ENCODE results near the gene DTX2.

DNA sequence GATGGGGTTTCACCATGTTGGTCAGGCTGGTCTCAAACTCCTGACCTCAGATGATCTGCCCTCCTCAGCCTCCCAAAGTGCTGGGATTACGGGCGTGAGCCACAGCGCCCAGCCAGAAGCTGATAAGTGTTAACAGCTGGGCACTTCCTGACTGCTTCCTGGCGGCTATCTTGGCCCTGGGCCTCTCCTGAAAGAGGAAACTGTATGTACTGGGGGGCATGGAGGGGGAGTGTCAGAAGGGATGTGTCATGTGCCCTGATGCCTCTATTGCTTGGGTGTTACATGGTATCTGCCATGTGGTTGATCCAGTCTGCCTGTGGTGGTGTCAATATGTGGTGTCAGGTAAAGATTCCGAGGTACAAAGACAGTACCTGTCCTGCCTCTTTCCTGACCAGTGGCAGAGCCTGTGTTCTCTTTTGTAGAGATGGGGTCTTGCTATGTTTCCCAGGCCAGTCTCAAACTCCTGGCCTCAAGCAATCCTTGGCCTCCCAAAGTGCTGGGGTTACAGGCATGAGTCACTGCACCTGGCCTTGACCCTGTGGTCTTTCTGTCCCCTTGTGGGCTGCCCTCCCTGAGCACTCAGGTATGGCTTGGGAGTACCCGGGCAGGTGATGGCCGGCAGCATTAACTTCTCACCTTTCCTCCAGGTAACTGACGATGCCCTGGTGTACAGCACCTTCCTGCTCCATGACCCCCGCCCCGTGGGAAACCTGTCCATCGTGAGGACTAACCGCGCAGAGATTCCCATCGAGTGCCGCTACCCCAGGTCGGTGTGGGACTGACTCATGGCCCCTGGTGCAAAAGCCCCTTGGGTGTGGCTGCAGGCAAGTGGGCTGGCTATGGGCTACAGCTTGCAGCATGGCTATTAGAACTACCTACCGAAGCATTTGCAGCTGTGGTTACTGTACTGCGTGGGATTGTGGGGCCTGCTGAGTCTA lies 32.4 kb upstream of the DTX2 start:
- TF ChIP-seq, protein P1, sequence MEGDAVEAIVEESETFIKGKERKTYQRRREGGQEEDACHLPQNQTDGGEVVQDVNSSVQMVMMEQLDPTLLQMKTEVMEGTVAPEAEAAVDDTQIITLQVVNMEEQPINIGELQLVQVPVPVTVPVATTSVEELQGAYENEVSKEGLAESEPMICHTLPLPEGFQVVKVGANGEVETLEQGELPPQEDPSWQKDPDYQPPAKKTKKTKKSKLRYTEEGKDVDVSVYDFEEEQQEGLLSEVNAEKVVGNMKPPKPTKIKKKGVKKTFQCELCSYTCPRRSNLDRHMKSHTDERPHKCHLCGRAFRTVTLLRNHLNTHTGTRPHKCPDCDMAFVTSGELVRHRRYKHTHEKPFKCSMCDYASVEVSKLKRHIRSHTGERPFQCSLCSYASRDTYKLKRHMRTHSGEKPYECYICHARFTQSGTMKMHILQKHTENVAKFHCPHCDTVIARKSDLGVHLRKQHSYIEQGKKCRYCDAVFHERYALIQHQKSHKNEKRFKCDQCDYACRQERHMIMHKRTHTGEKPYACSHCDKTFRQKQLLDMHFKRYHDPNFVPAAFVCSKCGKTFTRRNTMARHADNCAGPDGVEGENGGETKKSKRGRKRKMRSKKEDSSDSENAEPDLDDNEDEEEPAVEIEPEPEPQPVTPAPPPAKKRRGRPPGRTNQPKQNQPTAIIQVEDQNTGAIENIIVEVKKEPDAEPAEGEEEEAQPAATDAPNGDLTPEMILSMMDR (IDR thresholded peaks at IDR 0.05), result no peak
- TF ChIP-seq PHF8 (IDR thresholded peaks at IDR 0.05; ENCODE audit: borderline replicate concordance, low read depth) (no peak), RAD21 (conservative IDR thresholded peaks at IDR 0.05 in 1 of 2, IDR thresholded peaks at IDR 0.05 in 1 of 2) (no peak), POLR2A (IDR thresholded peaks at IDR 0.05; ENCODE audit: low read length) (no peak), CHD2 (IDR thresholded peaks at IDR 0.05; ENCODE audit: low read length, partially characterized antibody) (no peak), KDM1A (IDR thresholded peaks at IDR 0.05; ENCODE audit: low read depth) (no peak), MAZ (IDR thresholded peaks at IDR 0.05; ENCODE audit: borderline replicate concordance, low read depth, low read length) (no peak)
- TF ChIP-seq, protein P2, sequence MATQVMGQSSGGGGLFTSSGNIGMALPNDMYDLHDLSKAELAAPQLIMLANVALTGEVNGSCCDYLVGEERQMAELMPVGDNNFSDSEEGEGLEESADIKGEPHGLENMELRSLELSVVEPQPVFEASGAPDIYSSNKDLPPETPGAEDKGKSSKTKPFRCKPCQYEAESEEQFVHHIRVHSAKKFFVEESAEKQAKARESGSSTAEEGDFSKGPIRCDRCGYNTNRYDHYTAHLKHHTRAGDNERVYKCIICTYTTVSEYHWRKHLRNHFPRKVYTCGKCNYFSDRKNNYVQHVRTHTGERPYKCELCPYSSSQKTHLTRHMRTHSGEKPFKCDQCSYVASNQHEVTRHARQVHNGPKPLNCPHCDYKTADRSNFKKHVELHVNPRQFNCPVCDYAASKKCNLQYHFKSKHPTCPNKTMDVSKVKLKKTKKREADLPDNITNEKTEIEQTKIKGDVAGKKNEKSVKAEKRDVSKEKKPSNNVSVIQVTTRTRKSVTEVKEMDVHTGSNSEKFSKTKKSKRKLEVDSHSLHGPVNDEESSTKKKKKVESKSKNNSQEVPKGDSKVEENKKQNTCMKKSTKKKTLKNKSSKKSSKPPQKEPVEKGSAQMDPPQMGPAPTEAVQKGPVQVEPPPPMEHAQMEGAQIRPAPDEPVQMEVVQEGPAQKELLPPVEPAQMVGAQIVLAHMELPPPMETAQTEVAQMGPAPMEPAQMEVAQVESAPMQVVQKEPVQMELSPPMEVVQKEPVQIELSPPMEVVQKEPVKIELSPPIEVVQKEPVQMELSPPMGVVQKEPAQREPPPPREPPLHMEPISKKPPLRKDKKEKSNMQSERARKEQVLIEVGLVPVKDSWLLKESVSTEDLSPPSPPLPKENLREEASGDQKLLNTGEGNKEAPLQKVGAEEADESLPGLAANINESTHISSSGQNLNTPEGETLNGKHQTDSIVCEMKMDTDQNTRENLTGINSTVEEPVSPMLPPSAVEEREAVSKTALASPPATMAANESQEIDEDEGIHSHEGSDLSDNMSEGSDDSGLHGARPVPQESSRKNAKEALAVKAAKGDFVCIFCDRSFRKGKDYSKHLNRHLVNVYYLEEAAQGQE (IDR thresholded peaks at IDR 0.05), result no peak
- TF ChIP-seq, protein P3, sequence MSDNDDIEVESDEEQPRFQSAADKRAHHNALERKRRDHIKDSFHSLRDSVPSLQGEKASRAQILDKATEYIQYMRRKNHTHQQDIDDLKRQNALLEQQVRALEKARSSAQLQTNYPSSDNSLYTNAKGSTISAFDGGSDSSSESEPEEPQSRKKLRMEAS (IDR thresholded peaks at IDR 0.05), result no peak

Measured in A549 (cell line).